ENCODE measurements around the gene TCTN2. TPM values are rescaled to one million over a fixed set of nuclear protein-coding genes. Genes with fewer than 3 reads are reported as not detected.

The TCTN2 gene
- total RNA-seq, 1 experiment from 2014 or later = 14.7 TPM

- TF ChIP-seq SIN3A (IDR thresholded peaks at IDR 0.05; ENCODE audit: borderline replicate concordance, insufficient read depth, low read depth, low read length) (no peak), CTCF (IDR thresholded peaks at IDR 0.05) (no peak), REST (IDR thresholded peaks at IDR 0.05; ENCODE audit: insufficient read depth in 1 of 2, low read depth in 2 of 2, low read length in 1 of 2) (no peak), POLR2AphosphoS5 (IDR thresholded peaks at IDR 0.05; ENCODE audit: low read depth, low read length) (no peak), TCF7L2 (IDR thresholded peaks at IDR 0.05; ENCODE audit: low read depth, low read length) (no peak)
- Histone ChIP-seq H3K27me3 (ENCODE audit: control insufficient read depth, insufficient read depth, low read length) (no peaks in the 10 kb centered on the region), H3K36me3 (ENCODE audit: control insufficient read depth, insufficient read depth, low read length) (peaks cover 3% of the 10 kb centered on the region), H3K4me1 (ENCODE audit: control insufficient read depth, insufficient read depth, low read length) (no peaks in the 10 kb centered on the region), H3K4me3 (ENCODE audit: low read depth in 2 of 2, low read length in 2 of 2) (no peak overlapping the region), H3K27ac (ENCODE audit: low read length) (no peak overlapping the region), H3K9me3 (ENCODE audit: control insufficient read depth, insufficient read depth, low read depth, low read length) (no peaks in the 10 kb centered on the region)
- intact Hi-C loops (cut with micrococcal nuclease; ENCODE audit: unreplicated experiment) = no loop called here
- in situ Hi-C loops (cut with HindIII; ENCODE audit: low pct_unique_long_range_greater_than_20kb, low sequenced_read_pairs) = no loop called here
- no peak for ATAC-seq
- no TSS peak for BruUV-seq (replicated peaks)
- CTCF ChIA-PET = no interaction called here
- POLR2A ChIA-PET = no interaction called here
- DNase-seq (ENCODE audit: low read depth, low spot score) = no peak
Observed at GRCh38 chr12:123748661-123749060, 77.7 kb downstream of the TCTN2 start.

DNA sequence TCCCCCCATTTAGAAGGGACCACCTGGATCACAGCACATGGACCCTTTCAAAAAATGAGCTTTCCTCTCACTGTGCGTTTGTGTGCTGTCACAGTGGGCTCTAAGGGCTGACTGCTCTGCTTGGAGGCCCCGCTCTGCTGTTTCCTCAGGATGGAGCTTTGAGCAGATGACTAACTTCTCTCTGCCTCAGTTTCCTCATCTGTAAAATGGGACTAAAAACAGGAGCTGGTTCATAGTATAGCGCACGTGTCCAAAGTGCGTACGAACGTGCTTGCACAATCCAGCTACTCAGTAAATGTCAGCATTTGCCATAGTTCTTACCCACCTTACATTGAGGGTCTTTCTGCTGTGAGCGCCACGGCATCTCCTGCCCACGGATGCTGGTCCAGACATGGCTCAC lies 78.4 kb downstream of the TCTN2 start:
- no peaks in the 10 kb centered on the region for H3K27me3 ChIP-seq (ENCODE audit: control insufficient read depth, insufficient read depth, low read length)
- no peak overlapping the region for H3K4me3 ChIP-seq (ENCODE audit: low read depth in 2 of 2, low read length in 2 of 2)
- H3K9me3 ChIP-seq (ENCODE audit: control insufficient read depth, insufficient read depth, low read depth, low read length) = no peaks in the 10 kb centered on the region
- intact Hi-C loops (cut with micrococcal nuclease; ENCODE audit: unreplicated experiment) = no loop called here
- TF ChIP-seq POLR2AphosphoS5 (IDR thresholded peaks at IDR 0.05; ENCODE audit: low read depth, low read length) (no peak), TCF7L2 (IDR thresholded peaks at IDR 0.05; ENCODE audit: low read depth, low read length) (no peak), CTCF (IDR thresholded peaks at IDR 0.05) (no peak), REST (IDR thresholded peaks at IDR 0.05; ENCODE audit: insufficient read depth in 1 of 2, low read depth in 2 of 2, low read length in 1 of 2) (no peak), SIN3A (IDR thresholded peaks at IDR 0.05; ENCODE audit: borderline replicate concordance, insufficient read depth, low read depth, low read length) (no peak)
- ATAC-seq (no peak), DNase-seq (ENCODE audit: low read depth, low spot score) (no peak)
- H3K27ac ChIP-seq (ENCODE audit: low read length) = no peak overlapping the region
- POLR2A ChIA-PET = no interaction called here
- no TSS peak for BruUV-seq (replicated peaks)
- in situ Hi-C loops (cut with HindIII; ENCODE audit: low pct_unique_long_range_greater_than_20kb, low sequenced_read_pairs) = no loop called here
- H3K4me1 ChIP-seq (ENCODE audit: control insufficient read depth, insufficient read depth, low read length) = no peaks in the 10 kb centered on the region
- H3K36me3 ChIP-seq (ENCODE audit: control insufficient read depth, insufficient read depth, low read length) = peaks cover 3% of the 10 kb centered on the region
- CTCF ChIA-PET = interaction anchor here (0.6 kb wide), 1 partner anchor 131 kb away, joined by 3 read pairs; no protein-coding TSS in a partner anchor
